ENCODE measurements around the gene RPH3AL.

DNA sequence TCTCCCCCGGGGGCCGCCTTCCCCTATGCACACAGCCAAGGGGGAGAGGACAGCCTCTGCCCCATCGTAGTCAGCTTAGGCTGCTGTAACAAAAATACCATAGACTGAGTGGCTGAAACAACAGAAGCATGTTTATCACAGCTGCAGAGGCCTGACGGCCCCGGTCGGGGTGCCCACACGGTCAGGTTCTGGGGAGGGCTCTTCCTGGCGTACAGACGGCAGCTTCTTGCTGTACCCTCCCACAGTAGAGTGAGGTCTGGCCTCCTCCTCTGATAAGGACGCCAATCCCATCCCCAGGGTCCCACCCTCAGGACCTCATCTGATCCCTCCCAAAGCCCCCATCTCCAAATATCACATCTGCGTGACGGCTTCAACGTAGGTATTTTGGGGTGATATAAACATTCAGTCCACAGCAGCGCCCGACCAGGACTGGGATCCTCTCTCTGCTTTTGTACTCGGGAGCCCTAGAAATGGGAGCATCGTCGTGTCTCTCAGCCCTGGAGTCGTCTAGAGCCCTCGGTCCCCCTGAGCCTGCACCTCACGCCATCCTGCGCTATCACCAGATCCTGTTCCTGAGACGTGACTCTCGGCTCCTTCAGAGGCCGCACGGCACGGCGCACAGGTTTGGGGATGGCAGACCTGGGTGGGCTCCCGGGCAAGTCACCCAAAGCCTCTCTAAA, 67.8 kb downstream of the RPH3AL start:
- TF ChIP-seq REST (IDR thresholded peaks at IDR 0.05; ENCODE audit: low read depth) = no peak
- TF ChIP-seq CEBPB (IDR thresholded peaks at IDR 0.05) = no peak
- TF ChIP-seq, protein P1, sequence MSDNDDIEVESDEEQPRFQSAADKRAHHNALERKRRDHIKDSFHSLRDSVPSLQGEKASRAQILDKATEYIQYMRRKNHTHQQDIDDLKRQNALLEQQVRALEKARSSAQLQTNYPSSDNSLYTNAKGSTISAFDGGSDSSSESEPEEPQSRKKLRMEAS (IDR thresholded peaks at IDR 0.05) = no peak
- no peak for TF ChIP-seq RAD21 (IDR thresholded peaks at IDR 0.05; ENCODE audit: low read depth)
- TF ChIP-seq TEAD4 (IDR thresholded peaks at IDR 0.05) = no peak
- no peak for TF ChIP-seq EGR1 (IDR thresholded peaks at IDR 0.05)

Measured in Ishikawa (cell line).